Measurements from ENCODE around the gene MRPS18A.

Gene MRPS18A

GRCh38 chr6:43687437-43688347 lies at the start of gene MRPS18A:
Gene MRPS18A (minus strand): TSS chr6:43687791. CDS start chr6:43687779, 12 bp downstream.
- DNase-seq (ENCODE audit: low read depth in 2 of 2) = peak; percentile 57 to 70

GRCh38 chr6:43736844-43737243 lies 49.3 kb upstream of the MRPS18A start:
- no peak for DNase-seq (ENCODE audit: low read depth in 2 of 2)

- DNase-seq (ENCODE audit: low read depth in 2 of 2) = no peak
Measured at GRCh38 chr6:43736211-43736786, 48.7 kb upstream of the MRPS18A start.

- DNase-seq (ENCODE audit: low read depth in 2 of 2) = no peak
Measured at GRCh38 chr6:43735642-43736199, 48.1 kb upstream of the MRPS18A start.

- DNase-seq (ENCODE audit: low read depth in 2 of 2) = no peak
Measured at GRCh38 chr6:43734294-43734665, 46.7 kb upstream of the MRPS18A start.

GRCh38 chr6:43733471-43734293 lies 46.1 kb upstream of the MRPS18A start:
- DNase-seq (ENCODE audit: low read depth in 2 of 2) = peak in 1 of 2 donors; percentile 14

- DNase-seq (ENCODE audit: low read depth in 2 of 2) = no peak
Measured at GRCh38 chr6:43730634-43731033, 43.0 kb upstream of the MRPS18A start.

- no peak for DNase-seq (ENCODE audit: low read depth in 2 of 2)
Measured at GRCh38 chr6:43729537-43729936, 41.9 kb upstream of the MRPS18A start.

- no peak for DNase-seq (ENCODE audit: low read depth in 2 of 2)
Measured at GRCh38 chr6:43728586-43728985, 41.0 kb upstream of the MRPS18A start.

GRCh38 chr6:43727634-43728033 lies 40.0 kb upstream of the MRPS18A start:
- DNase-seq (ENCODE audit: low read depth in 2 of 2) = no peak

- DNase-seq (ENCODE audit: low read depth in 2 of 2) = no peak
Measured at GRCh38 chr6:43725643-43726580, 38.3 kb upstream of the MRPS18A start.

- DNase-seq (ENCODE audit: low read depth in 2 of 2) = peak; percentile 52 to 62
Measured at GRCh38 chr6:43724914-43725642, 37.5 kb upstream of the MRPS18A start.

- no peak for DNase-seq (ENCODE audit: low read depth in 2 of 2)
Measured at GRCh38 chr6:43724354-43724753, 36.8 kb upstream of the MRPS18A start.

GRCh38 chr6:43723737-43724295 lies 36.2 kb upstream of the MRPS18A start:
- peak; percentile 58 to 62 for DNase-seq (ENCODE audit: low read depth in 2 of 2)

GRCh38 chr6:43722920-43723545 lies 35.4 kb upstream of the MRPS18A start:
- no peak for DNase-seq (ENCODE audit: low read depth in 2 of 2)

- no peak for DNase-seq (ENCODE audit: low read depth in 2 of 2)
Measured at GRCh38 chr6:43720999-43721398, 33.4 kb upstream of the MRPS18A start.

- DNase-seq (ENCODE audit: low read depth in 2 of 2) = no peak
Measured at GRCh38 chr6:43719511-43719910, 31.9 kb upstream of the MRPS18A start.

- no peak for DNase-seq (ENCODE audit: low read depth in 2 of 2)
Measured at GRCh38 chr6:43718387-43719105, 31.0 kb upstream of the MRPS18A start.

- no peak for DNase-seq (ENCODE audit: low read depth in 2 of 2)
Measured at GRCh38 chr6:43717822-43718221, 30.2 kb upstream of the MRPS18A start.

Measured in stimulated activated CD4-positive, alpha-beta T cell treated with anti-CD3 and anti-CD28 coated beads, Interleukin-1b, Interleukin-23, amount 100 ng/mL, for 4 hours (primary cell).